Amniotic epithelial cell (primary cell): Measurements from ENCODE around the gene MAP3K19.
A peak's percentile ranks its signal among the peaks of the same experiment; 100 is the strongest.
"Not testable (repeated sequence)": the region's sequence is repeated elsewhere in the genome, so short reads cannot be mapped to it uniquely, and the experiment has no call there.

Experiments
- DNase-seq: peaks from one replicate; pipeline ENCODE4 v3.0.0-alpha.2; 2010; ENCODE audit warnings: low read depth

MAP3K19 gene

GRCh38 chr2:135050684-135051083, 3.4 kb upstream of the MAP3K19 start:
- no peak for DNase-seq

DNA sequence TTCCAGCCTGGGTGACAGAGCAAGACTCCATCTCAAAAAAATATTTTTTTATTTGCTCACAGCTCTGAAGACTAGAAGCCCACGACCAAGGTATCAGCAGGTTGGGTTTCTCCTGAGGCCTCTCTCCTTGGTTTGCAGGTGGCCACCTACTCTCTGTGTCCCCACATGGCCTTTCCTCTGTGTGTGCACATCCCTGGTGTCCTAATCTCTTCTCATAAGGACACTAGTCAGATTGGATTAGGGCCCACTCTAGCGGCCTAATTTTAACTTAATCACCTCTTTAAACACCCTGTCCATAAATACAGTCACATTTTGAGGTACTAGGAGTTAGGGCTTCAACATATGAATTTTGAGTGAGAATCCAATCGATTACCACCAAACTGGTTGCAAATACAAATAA, 2.9 kb upstream of the MAP3K19 start:
- no peak for DNase-seq

DNA sequence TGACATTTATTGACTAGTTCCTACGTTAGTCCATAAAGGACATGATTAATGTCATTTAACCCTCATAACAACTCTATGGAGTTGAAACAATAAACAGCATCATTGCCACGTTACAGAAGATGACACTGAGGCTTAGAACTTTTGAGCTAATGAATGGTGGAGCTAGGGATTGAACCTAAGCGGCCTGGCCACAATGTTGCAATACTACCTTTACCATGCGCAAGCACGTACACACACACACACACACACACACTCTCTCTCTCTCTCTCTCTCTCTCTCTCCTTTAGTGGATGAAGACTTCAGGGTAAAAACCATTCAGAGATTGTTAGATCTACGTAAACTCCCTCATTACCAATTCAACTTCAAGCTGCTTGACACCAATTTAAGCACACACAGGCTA, 875 bp upstream of the MAP3K19 start:
- no peak for DNase-seq

GRCh38 chr2:135043345-135043744, 3.9 kb downstream of the MAP3K19 start:
- DNase-seq: no peak

DNA sequence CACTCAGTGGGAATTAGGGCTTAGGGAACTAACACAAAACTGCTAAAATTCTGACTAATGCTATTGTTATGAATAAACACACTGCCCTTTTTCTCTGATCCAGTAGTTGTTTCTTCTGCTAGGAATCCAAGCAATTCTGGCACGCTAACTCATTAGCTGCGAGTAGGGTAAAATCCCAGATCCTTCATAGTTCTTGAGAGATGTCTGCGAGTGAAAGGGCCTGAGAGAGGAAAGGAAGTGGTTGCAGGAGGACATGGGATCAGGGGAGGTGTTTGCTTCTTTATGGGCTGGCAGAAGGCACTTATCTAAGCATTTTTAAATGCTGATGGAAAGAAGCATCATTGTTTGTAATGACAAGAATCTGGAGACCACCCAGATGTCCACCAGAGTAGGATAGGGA, 9.4 kb downstream of the MAP3K19 start:
- peak; percentile 19 for DNase-seq

- not testable (repeated sequence) for DNase-seq
Observed at GRCh38 chr2:135033216-135033615, 14.0 kb downstream of the MAP3K19 start.

GRCh38 chr2:135030826-135031225, 16.4 kb downstream of the MAP3K19 start:
- peak; percentile 78 for DNase-seq

DNA sequence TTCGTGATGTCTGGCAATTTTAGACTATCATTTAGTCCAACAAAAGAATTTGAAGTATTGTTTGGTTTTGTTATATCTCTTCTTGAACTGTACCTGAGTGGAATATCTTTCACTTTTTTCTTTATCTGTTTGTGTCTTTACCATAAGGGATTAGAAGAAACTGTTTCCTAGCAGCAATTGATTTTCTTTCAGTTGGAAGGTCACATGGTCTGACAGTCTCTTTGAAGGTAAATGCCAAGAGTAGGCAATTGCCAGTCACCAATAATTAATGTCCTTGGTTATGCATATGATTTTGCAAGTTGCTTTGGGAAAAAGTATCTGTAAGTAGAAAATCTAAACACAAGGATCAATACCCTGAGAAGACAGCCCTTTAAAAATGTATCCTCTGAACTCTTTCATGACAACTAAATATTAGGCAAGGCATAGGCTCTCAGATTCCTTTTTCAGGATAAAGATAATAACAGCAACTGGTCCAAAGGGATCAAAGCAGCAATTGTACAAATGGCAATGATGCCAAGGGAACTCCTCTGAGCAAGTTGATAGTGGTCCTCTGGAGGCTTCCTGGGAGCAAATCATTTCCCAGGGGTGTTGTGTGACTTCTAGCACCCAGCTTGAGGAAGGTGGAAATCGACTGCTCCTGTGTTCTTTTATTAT, 17.6 kb downstream of the MAP3K19 start:
- DNase-seq: no peak

DNA sequence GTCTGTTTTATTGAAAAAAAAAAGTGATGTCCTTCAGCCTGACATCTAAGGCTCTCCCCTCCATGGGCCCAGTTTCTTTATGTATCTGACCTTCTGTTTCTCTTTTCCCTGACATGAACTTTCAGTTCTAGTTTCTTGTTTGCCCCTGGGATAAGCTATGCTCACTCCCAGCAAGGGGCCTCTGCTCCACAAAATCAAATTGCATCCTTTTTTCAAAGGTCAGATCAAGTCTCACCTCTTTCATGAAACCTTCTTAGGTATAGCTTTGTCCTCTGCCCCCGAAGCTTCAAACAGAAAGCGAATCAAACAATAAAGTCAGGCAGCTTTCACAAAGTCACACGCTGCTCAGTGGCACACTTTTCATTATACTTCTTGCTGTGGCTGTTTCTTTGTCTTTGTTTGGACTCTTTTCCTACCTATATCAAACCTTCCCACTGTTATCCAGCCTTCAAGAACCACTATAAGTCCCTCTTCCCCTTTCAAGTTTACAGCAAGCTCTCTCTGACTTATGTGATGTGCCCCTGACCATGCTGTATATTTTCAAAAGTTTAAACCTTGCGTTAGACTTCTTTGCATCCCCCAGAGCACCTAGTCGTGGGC, 23.3 kb downstream of the MAP3K19 start:
- DNase-seq: no peak

DNA sequence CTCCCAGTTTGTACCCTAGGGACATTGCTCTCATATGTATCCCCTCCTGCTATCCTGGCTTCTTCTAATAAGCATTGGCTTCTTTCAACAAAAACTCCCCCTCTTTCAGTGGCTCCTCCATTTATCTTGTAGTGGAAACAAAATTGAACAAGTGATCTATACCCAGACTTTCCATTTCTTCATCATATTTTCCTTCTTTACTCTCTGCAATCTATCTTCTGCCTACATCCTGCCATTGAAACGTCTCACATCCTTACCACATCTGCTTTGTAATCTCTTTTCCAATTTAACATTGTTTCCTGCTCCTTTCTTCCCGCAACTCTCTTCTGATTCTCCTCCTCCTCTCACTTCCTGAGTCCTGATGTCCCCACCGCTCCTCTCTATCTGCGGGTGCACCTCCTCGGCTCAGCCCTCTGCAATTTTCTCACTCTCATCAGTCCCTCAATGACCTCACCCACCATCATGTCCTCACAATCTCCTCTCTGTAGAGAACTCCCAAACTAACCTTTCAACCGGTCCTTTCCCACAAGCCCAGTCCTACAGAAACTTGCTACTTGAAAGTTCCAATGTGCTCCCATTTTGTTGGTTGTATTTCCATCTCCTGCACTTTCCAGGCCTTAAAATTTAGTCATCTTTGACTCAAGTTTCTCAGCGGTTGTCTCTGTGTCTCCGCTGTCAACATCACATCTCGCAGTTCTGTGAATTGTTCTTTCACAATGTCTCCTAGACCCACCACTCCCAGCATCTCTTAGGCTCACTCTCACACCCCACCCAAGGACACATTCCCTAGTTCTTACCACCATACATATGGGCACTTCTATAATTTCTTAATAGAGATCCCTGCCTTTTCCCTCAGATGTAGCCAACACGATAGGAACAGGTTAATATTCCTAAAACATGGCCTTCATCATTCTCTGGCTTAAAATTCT, 24.0 kb downstream of the MAP3K19 start:
- DNase-seq: no peak

- DNase-seq: no peak
Observed at GRCh38 chr2:135021618-135022017, 25.6 kb downstream of the MAP3K19 start.

DNA sequence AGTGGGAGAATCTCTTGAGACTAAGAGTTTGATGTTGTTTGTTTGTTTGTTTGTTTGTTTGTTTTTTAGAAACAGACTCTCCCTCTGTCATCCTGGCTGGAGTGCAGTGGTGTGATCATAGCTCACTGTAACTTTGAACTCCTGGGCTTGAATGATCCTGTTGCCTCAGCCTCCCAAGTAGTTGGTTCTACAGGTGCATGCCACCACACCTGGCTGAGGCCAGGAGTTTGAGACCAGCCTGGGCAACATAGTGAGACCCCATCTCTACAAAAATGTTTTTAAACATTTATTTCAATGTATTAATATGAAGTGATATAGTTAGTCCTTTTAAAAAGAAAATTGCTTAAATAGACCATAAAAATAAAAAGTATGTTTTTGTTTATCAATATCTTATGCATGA, 35.6 kb downstream of the MAP3K19 start:
- no peak for DNase-seq

DNA sequence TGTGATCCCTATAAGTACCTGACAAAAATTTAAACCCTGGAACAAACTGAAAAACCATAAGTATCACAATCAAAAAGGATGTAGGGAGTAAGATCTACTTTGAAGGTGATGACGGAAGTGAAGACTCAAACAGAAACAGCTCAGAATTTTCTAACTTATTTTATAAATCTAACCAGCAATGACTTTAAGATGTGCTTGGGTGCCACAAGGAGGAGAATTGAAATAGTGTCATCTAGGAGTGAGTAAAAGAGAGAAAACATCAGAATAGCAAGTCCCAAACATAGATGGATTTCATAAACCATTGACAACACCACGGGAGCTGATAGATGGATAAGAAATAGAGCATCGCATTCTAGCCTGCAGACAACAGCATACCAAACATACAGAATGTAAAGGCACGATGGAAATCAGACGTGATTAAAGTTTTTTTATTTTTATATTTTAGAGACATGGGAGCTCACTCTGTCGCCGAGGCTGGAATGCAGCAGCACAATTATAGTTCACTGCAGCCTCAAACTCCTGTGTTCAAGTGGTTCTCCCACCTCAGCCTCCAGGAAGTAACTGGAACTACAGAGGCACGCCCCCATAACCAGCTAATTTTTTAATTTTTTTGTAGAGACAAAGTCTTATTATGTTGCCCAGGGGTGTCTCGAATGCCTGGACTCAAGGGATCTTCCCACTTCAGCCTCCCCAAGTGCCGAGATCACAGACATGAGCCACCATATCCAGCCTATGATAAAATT, 36.9 kb downstream of the MAP3K19 start:
- DNase-seq: no peak

DNA sequence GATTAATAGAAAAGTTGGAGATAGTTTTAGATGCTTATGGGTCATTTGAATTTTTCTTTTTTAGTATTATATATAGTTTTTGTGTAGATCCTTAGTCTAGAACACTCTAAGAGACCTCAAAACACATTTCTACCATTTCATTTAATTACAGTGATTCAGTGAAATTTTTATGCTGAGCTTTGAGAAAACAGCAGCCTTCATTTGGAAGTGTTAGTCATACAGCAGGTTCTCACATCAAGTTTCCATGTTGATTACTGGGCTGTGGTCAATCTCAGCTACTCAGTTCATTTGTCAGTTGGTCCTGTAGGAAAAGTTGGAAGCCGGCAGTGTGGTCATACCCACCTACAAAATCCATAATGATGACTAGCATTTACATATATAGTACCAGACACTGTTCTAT, 37.9 kb downstream of the MAP3K19 start:
- DNase-seq: no peak

DNA sequence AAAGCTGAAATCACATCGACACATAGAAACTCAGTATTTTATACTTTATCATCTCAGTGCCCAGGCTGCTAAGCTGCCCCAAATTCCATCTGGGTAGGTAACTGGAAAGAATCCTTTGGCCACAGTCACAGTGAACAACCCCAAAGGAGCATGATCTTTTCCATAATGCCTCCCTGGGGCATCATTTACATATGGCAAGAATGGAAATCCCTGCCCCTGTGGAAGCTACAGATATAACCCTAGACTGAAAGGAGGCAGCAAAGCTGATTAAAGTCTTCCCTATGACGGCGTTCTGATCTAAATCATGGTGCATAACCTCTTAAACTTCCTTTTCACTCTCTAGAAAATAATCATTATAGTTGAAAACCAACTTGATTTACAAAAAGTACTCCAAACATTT, 41.5 kb downstream of the MAP3K19 start:
- DNase-seq: no peak

GRCh38 chr2:135004005-135004746, 43.1 kb downstream of the MAP3K19 start:
- peak; percentile 56 for DNase-seq

GRCh38 chr2:135002836-135003235, 44.4 kb downstream of the MAP3K19 start:
- DNase-seq: no peak

- no peak for DNase-seq
Observed at GRCh38 chr2:134999521-134999920, 47.7 kb downstream of the MAP3K19 start.

GRCh38 chr2:134988994-134989605, 58.1 kb downstream of the MAP3K19 start:
- peak; percentile 45 for DNase-seq

- no peak for DNase-seq
Observed at GRCh38 chr2:134985061-134985460, 62.2 kb downstream of the MAP3K19 start.

DNA sequence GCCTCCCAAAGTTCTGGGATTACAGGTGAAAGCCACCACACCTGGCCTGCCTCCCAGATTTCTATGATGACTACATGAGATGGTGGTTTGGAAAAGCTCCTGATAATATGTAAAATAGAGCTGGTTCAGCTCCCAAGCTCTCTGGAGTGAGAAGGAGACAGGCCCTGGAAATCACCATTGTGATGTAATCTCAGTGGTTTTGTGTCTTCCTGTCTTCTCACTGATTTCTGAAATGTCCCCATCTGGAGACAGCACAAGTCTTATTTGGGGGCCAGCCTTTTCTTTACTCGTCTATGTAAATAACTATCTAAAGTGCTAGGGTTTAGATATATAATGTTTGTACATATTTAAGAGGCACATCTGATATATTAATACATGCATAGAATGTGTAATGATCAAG, 64.6 kb downstream of the MAP3K19 start:
- DNase-seq: no peak
